SU-DHL-6 (cell line): ENCODE measurements around the gene CDK19.

Source experiments
- H2AFZ ChIP-seq: fragments of 200-600 bp; sonication (generic); 2 replicates; pipeline ENCODE4 v1.6.1; 2014; ENCODE audit warnings: low read depth, mild to moderate bottlenecking, moderate library complexity, mixed read lengths, antibody characterized with exemption, low read length; ENCODE audit not compliant: severe bottlenecking
- H3F3A ChIP-seq: fragments of 200-600 bp; shearing (Covaris generic); 2 replicates; pipeline ENCODE4 v1.6.0; 2016; ENCODE audit warnings: antibody characterized with exemption, mild to moderate bottlenecking; ENCODE audit not compliant: insufficient read depth
- H3K27ac ChIP-seq: fragments of 200-600 bp; sonication (generic); 2 replicates; pipeline ENCODE4 v1.5.1; 2016; ENCODE audit warnings: low read depth, mild to moderate bottlenecking, low read length, moderate library complexity, mixed read lengths
- H3K27me3 ChIP-seq: fragments of 200-600 bp; sonication (generic), shearing (Covaris generic); 2 replicates; pipeline ENCODE4 v1.6.0; 2014; ENCODE audit warnings: mild to moderate bottlenecking, low read length
- H3K36me3 ChIP-seq: fragments of 200-600 bp; sonication (generic); 2 replicates; pipeline ENCODE4 v1.6.1; 2014; ENCODE audit warnings: mild to moderate bottlenecking, low read length, mixed read lengths
- H3K4me2 ChIP-seq: fragments of 300-600, 200-600 bp; shearing (Covaris generic), sonication (generic); 2 replicates; pipeline ENCODE4 v1.6.0; 2014; ENCODE audit warnings: low read length, low read depth, mild to moderate bottlenecking; ENCODE audit not compliant: poor library complexity, severe bottlenecking
- H3K4me3 ChIP-seq: fragments of 200-600 bp; sonication (generic); 2 replicates; pipeline ENCODE4 v1.5.1; 2014; ENCODE audit warnings: antibody characterized with exemption, low read length, mild to moderate bottlenecking, mixed read lengths; ENCODE audit not compliant: insufficient read depth, poor library complexity, severe bottlenecking
- H3K79me2 ChIP-seq: fragments of 200-600 bp; sonication (generic); 2 replicates; pipeline ENCODE4 v1.6.1; 2014; ENCODE audit warnings: mild to moderate bottlenecking, low read length, moderate library complexity; ENCODE audit not compliant: insufficient read depth
- H3K9ac ChIP-seq: fragments of 200-600 bp; sonication (generic); 2 replicates; pipeline ENCODE4 v1.7.0; 2014; ENCODE audit warnings: mild to moderate bottlenecking, low read length
- H3K9me2 ChIP-seq: fragments of 200-600 bp; sonication (generic); replicated peaks from 2 replicates; pipeline ENCODE4 v1.6.1; 2014; ENCODE audit warnings: low read length; ENCODE audit not compliant: insufficient read depth
- H3K9me3 ChIP-seq: fragments of 200-600 bp; sonication (generic); 2 replicates; pipeline ENCODE4 v1.6.1; 2014; ENCODE audit warnings: low read length, mixed read lengths; ENCODE audit not compliant: insufficient read depth
- H4K20me1 ChIP-seq: fragments of 200-600 bp; sonication (generic); 2 replicates; pipeline ENCODE4 v1.6.1; 2014; ENCODE audit warnings: low read depth, mild to moderate bottlenecking, antibody characterized with exemption, low read length, moderate library complexity, mixed read lengths
- CTCF ChIP-seq: fragments of 200-600 bp; sonication (generic); IDR thresholded peaks from one replicate; pipeline ENCODE4 v1.5.1; 2017; ENCODE audit warnings: antibody characterized with exemption, mild to moderate bottlenecking, low read length, moderate library complexity; ENCODE audit not compliant: insufficient read depth, poor library complexity, severe bottlenecking
- EZH2phosphoT487 ChIP-seq: fragments of 200-600 bp; sonication (generic), shearing (Covaris generic); conservative IDR thresholded peaks from 2 replicates; pipeline ENCODE4 v1.6.1; 2018; ENCODE audit warnings: mild to moderate bottlenecking, antibody characterized with exemption, low read length, moderate library complexity, mixed read lengths

CDK19 gene

GRCh38 chr6:110573136-110573535 lies 242.1 kb downstream of the CDK19 start:
- H3K36me3 ChIP-seq, result no peaks in the 10 kb centered on the region
- no peaks in the 10 kb centered on the region for H3K27me3 ChIP-seq
- no peaks in the 10 kb centered on the region for H3K79me2 ChIP-seq
- no peaks in the 10 kb centered on the region for H3F3A ChIP-seq
- no peak overlapping the region for H3K9ac ChIP-seq
- TF ChIP-seq EZH2phosphoT487 (no peak), CTCF (no peak)
- H3K9me2 ChIP-seq, result no peaks in the 10 kb centered on the region
- H3K4me3 ChIP-seq, result no peak overlapping the region
- H3K27ac ChIP-seq, result no peak overlapping the region
- H3K4me2 ChIP-seq, result no peak overlapping the region
- H4K20me1 ChIP-seq, result no peaks in the 10 kb centered on the region
- no peak overlapping the region for H2AFZ ChIP-seq
- H3K9me3 ChIP-seq, result no peaks in the 10 kb centered on the region

GRCh38 chr6:110567957-110568696 lies 247.1 kb downstream of the CDK19 start:
- Histone ChIP-seq H3K9me2 (no peaks in the 10 kb centered on the region), H3K9me3 (no peaks in the 10 kb centered on the region), H3K79me2 (no peaks in the 10 kb centered on the region), H3K9ac (no peak overlapping the region), H4K20me1 (no peaks in the 10 kb centered on the region), H3K4me3 (no peak overlapping the region), H3K4me2 (no peak overlapping the region), H3F3A (no peaks in the 10 kb centered on the region), H3K27ac (no peak overlapping the region), H3K27me3 (no peaks in the 10 kb centered on the region), H3K36me3 (no peaks in the 10 kb centered on the region), H2AFZ (no peak overlapping the region)
- TF ChIP-seq CTCF (no peak), EZH2phosphoT487 (no peak)

GRCh38 chr6:110566346-110567125 lies 248.7 kb downstream of the CDK19 start:
- no peak for TF ChIP-seq EZH2phosphoT487
- TF ChIP-seq CTCF, result no peak
- H3K79me2 ChIP-seq, result no peaks in the 10 kb centered on the region
- no peaks in the 10 kb centered on the region for H3K9me2 ChIP-seq
- H3K4me3 ChIP-seq, result no peak overlapping the region
- no peaks in the 10 kb centered on the region for H4K20me1 ChIP-seq
- H2AFZ ChIP-seq, result no peak overlapping the region
- no peaks in the 10 kb centered on the region for H3K27me3 ChIP-seq
- no peaks in the 10 kb centered on the region for H3K9me3 ChIP-seq
- H3F3A ChIP-seq, result no peaks in the 10 kb centered on the region
- H3K9ac ChIP-seq, result no peak overlapping the region
- no peaks in the 10 kb centered on the region for H3K36me3 ChIP-seq
- no peak overlapping the region for H3K27ac ChIP-seq
- H3K4me2 ChIP-seq, result no peak overlapping the region
